HG03045 (cell line): ENCODE results near the gene STX17.
"Not testable (repeated sequence)": the region's sequence is repeated elsewhere in the genome, so short reads cannot be mapped to it uniquely, and the experiment has no call there.

Experiments
- ATAC-seq: cut with Tn5 transposase; IDR thresholded peaks from one replicate; pipeline ENCODE4 v1.9.1; 2021; ENCODE audit warnings: mild to moderate bottlenecking, moderate library complexity; ENCODE audit not compliant: unreplicated experiment

STX17 gene

GRCh38 chr9:99906403-99907207 is at the start of gene STX17:
TSS of gene STX17 (plus strand) at chr9:99906654. CDS start at chr9:99915240, 8,586 bp downstream.
- ATAC-seq, result peak; percentile 92

- ATAC-seq, result not testable (repeated sequence)
Observed at GRCh38 chr9:99857576-99857975, 48.9 kb upstream of the STX17 start.

DNA sequence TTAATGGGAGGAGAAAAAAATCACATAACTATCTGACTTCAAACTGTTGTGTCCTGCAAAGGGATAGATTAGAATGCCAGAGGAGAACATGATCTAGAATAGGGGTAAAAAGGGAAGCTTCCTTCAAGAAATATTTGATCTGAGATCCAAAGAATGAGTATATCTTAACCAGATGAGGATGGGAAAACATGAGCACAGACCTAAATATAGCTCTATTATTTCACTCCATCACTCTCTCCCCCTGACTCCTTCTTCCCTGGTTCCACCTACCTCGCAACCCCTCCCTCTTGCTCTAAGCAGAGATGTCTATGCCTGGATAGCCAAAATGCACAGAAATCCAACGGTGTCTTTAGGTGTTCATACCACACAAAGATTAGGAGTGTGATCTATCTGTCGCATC is 48.4 kb upstream of the STX17 start:
- no peak for ATAC-seq

- ATAC-seq, result no peak
Observed at GRCh38 chr9:99859243-99859980, 47.0 kb upstream of the STX17 start.

DNA sequence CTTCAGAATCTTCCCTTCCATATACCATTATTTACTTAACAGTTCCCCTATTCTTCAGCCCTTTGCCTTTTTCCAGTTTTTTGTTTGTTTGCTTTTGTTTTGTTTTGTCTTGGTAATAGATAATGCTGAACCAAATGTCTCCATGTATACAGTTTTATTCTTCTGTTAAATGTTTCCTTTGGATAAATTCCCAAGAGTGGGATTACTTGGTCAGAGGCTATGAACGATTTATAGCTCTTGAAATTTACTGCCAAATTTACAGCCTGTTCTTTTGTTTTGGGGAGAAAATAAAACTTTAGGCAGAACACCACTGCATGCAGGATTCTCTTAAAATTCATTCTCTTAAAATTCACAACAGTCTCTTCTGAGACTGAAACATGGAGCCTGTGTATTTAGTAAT is 46.2 kb upstream of the STX17 start:
- ATAC-seq, result no peak

DNA sequence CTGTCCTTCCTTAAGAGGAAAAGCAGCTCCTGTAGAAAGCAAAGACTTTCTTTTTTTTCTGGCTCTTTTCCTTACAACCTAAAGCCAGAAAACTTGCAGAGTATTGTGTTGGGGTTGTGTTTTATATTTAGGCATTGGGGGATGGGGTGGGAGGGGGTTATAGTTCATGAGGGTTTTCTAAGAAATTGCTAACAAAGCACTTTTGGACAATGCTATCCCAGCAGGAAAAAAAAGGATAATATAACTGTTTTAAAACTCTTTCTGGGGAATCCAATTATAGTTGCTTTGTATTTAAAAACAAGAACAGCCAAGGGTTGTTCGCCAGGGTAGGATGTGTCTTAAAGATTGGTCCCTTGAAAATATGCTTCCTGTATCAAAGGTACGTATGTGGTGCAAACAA is 42.5 kb upstream of the STX17 start:
- ATAC-seq, result no peak

DNA sequence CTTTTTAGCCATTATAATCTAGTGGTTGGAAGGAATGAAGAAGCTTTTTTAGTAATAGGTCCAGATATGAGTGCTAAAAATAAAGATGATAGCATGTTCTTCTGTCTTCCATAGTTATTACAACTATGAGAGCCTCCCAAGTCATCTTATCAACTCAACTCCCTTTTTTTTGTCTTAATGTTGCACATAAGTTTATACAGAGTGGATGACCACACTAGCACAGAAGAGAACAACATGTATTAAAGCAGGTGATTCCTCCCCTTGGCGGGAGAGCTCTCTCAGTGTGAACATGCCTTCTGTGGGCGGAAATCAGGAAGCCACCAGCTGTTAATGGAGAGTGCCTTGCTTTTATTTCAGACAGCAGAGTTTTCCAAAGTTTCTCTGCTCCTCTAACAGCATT is 40.1 kb upstream of the STX17 start:
- ATAC-seq, result no peak

- no peak for ATAC-seq
Observed at GRCh38 chr9:99867536-99867935, 38.9 kb upstream of the STX17 start.

- no peak for ATAC-seq
Observed at GRCh38 chr9:99867968-99868367, 38.5 kb upstream of the STX17 start.

DNA sequence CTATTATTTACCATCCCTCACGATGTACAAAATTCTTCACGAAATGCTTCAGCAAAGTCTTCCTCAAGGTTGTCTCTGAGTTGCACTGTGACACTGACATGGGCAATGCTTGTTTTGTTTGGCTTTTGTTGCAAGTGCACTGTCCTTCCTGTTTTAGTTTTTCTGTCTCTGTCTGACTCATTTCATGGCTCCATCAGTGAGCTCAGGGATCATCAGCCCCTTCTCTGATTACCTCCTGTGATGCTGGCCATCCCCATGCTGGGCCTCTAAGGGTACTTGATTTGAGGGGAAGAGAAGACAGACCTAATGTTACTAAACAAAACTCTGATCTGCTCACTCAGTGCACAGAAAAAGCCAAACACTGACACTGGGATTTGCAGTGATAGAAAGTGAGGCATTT is 37.6 kb upstream of the STX17 start:
- peak; percentile 65 for ATAC-seq

DNA sequence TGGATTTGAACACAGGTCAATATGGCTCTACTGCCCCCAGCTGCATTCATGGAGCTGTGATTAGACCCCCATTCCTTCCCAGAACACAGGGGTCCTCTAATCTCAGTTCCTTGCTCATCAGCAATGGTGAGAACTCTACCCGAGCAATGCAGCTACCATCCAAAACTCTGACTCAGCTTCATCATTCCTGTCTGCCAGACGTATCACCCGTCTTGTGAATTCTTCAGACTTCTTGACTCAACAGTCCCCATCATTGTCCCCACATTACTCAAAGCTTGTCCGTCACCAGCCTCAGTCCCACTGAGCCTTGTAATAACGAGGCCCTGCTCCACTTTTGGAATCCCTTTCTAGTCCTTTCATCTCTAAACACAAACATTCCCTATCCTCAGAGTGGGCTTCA is 36.3 kb upstream of the STX17 start:
- ATAC-seq, result no peak

DNA sequence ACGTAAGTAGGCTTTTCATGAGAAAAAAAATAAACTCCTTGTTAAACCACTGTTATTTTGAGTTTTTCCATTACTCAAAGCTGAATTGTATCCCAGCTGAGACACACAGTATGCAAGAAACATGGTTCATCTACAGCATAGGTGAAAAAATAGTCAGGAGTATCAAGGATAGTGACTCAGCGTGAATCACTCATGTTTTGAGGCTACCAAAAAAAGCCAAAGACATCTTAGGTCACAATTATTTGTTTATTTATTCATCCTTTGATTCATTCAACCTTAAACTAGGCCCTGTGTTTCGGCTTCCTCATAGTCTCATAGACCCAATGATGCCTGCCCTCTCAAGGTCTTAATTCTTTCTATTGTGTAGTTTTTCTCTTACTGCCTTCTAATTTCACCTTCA is 32.9 kb upstream of the STX17 start:
- ATAC-seq, result no peak

DNA sequence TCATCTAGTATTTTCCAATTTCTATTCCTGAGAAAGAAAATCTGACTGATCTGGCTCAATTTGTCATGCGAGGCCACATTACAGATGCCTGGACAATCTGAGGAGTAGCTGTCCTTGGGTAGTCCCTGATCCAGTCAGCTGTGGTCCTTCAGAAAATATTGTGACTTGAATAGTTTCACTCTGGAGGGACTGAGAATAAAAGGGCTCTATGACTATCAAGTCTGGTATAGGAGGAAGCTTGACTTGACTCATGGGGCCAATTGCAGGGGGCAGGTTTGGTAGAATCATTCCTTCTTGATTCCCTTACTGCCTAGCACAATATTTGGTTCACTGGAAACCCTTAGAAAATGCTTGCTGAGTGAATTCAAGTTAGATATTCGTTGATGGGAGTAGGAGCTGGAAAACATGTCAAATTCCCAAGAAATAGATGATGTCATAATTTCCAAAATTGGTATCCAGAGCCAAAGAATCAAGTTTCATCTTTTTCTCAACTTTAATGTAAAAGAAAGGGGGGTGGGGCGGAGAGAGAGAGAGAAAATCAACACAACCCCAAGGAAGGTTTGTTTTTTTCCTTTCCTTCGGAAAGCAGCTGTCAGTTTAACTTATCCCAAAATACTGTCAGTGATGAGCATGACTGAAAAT is 32.4 kb upstream of the STX17 start:
- no peak for ATAC-seq

GRCh38 chr9:99876190-99876589 is 30.3 kb upstream of the STX17 start:
- no peak for ATAC-seq

DNA sequence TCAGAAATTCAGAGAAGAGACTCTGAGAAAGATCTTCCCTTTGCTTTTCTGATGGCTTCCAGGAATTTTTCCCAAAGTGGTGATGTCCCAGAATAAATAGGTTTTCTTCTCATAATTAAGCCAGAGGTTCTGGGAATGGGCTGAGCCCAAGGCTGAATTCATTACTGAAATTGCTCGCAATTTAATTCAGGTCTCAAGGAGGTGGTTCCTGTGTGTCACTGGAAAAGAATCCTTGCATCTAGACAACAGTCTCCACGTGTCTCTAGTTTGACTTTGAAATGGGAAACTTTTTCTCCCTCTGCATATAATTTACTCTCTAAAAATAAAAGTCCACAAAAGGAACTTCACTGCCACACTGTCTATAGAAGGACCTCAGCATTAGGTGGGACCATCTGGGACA is 27.8 kb upstream of the STX17 start:
- no peak for ATAC-seq

DNA sequence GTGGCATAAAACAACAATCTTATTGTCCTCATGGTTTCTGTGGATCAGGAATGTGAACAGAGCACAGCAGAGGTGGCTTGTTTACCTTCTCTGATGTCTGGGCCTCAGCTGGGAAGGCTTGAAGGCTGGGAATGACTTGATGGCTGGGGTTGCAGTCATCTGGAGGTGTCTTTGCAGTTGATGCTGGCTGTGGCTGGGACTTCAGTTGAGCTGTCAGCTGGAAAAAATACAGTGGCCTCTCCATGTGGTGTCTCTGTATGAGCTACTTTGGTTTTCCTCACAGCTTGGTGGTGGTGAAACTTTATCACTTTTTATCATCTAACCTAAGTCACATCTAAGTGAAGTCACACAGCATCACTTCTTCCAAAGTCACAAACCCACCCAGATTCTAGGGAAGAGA is 24.7 kb upstream of the STX17 start:
- no peak for ATAC-seq

DNA sequence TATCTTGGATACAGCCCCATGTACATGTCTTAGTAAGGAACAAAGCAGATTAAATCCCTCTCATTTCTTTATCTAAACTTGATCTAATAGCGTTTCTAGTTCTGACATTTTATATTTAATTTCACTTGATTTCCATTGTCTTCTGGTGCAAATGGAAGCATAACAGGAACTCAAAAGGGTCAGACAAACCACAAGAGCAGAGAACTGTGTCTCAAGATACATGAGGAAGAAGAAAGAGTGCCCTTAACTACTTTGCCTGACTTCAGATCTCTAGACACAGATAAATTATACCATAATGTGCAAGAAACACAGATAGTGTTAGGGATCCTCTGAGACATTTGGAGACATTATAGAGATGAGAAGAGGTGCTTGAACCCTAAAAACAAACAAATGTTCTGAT is 20.7 kb upstream of the STX17 start:
- ATAC-seq, result no peak

GRCh38 chr9:99889120-99889519 is 17.3 kb upstream of the STX17 start:
- no peak for ATAC-seq

DNA sequence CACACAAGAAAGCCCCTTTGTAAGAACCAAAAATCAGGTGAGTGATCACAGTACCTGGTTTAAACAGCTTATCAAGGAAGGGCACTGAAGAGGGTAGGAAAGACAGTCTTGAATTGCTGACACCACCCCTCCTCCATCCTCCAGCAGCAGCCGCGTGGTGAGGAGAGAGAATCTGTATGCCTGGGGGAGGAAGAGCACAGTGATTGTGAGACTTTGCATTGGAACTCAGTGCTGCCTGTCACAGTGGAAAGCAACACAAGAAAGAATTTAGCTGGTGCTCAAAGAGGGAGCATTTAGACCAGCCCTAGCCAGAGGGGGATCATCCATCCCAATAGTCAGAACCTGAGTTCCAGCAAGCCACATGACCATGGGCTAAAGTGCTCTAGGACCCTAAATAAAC is 11.6 kb upstream of the STX17 start:
- no peak for ATAC-seq

- no peak for ATAC-seq
Observed at GRCh38 chr9:99895510-99895909, 10.9 kb upstream of the STX17 start.

DNA sequence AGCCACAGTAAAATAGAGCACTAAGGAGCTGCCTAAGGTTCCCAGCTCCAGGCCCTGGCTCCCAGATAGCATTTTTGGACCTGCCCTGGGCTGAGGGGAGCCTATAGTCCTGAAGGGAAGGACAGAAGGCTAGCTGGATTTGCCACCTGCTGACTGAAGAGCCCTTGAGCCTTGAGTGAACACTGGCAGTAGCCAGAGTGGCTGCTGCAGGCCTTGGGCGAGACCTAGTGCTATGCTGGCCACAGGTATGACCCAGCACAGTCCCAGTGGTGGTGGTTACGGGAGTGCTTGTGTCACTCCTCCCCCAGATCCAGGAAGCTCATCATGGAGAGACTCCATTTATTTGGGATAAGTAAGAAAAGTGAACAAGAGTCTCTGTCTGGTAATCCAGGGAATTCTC is 10.3 kb upstream of the STX17 start:
- no peak for ATAC-seq

- ATAC-seq, result no peak
Observed at GRCh38 chr9:99903393-99903792, 3.1 kb upstream of the STX17 start.
